ENCODE data around the gene ABCD1.

The ABCD1 gene

DNA sequence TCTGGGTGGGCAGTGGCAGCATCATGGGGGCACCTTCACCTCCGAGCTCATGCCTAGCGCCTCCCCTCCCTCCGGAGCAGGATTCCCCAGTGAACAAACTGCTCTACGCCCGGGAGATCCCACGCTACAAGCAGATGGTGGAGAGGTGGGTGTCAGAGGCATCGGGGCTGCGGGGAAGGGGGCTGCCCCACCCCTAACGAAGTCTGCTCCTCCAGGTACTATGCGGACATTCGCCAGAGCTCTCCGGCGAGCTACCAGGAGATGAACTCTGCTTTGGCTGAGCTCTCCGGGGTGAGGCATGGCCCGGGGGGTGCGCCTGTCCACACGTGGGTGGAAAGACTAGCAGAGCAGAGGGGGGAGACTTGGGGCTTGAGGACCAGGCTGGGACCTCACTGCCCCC lies 53.5 kb downstream of the ABCD1 start:
- H3K9me3 ChIP-seq (ENCODE audit: control insufficient read depth in 5 of 5, low read length in 5 of 5) = no peaks in the 10 kb centered on the region
- no peak overlapping the region for H3K27ac ChIP-seq (ENCODE audit: low read depth, low read length)
- H3K36me3 ChIP-seq (ENCODE audit: control insufficient read depth in 5 of 5, insufficient read depth in 5 of 5, low read length in 5 of 5) = peaks cover 0 to 9% (median 0%) of the 10 kb centered on the region in 5 donors
- H3K4me1 ChIP-seq (ENCODE audit: control insufficient read depth in 5 of 5, insufficient read depth in 5 of 5, low read length in 5 of 5) = peaks cover 0 to 22% (median 10%) of the 10 kb centered on the region in 5 donors
- no peak overlapping the region for H3K4me3 ChIP-seq (ENCODE audit: low read depth in 1 of 5, low read length in 5 of 5)
- H3K27me3 ChIP-seq (ENCODE audit: control insufficient read depth in 5 of 5, insufficient read depth in 4 of 5, low read length in 5 of 5) = peaks cover 7 to 29% (median 17%) of the 10 kb centered on the region in 5 donors
- H3K9ac ChIP-seq (ENCODE audit: low read length in 5 of 5) = no peak overlapping the region

DNA sequence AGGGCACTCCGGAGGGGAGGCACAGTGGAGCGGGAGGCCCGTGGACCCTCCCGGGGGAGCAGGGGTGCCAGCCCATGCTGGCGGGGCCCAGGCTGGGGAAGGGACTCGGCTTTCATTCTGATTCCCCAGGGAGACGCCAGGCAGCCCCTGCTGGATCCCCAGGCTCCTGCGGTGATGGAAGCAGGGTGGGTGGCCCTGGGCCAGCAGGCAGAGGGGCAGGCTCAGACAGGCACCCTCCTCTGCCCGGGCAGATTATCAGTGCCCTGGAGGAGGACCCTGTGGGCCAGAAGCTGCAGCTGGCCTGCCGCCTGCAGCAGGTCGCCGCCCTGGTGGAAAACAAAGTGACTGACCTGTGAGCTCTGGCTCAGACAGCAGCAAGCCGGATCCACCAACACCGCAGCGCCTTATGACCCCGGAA lies 54.0 kb downstream of the ABCD1 start:
- Histone ChIP-seq H3K4me1 (ENCODE audit: control insufficient read depth in 5 of 5, insufficient read depth in 5 of 5, low read length in 5 of 5) (peaks cover 0 to 22% (median 10%) of the 10 kb centered on the region in 5 donors), H3K27ac (ENCODE audit: low read depth, low read length) (no peak overlapping the region), H3K27me3 (ENCODE audit: control insufficient read depth in 5 of 5, insufficient read depth in 4 of 5, low read length in 5 of 5) (peaks cover 7 to 28% (median 17%) of the 10 kb centered on the region in 5 donors), H3K9ac (ENCODE audit: low read length in 5 of 5) (no peak overlapping the region), H3K36me3 (ENCODE audit: control insufficient read depth in 5 of 5, insufficient read depth in 5 of 5, low read length in 5 of 5) (peaks cover 0 to 9% (median 0%) of the 10 kb centered on the region in 5 donors), H3K4me3 (ENCODE audit: low read depth in 1 of 5, low read length in 5 of 5) (no peak overlapping the region), H3K9me3 (ENCODE audit: control insufficient read depth in 5 of 5, low read length in 5 of 5) (no peaks in the 10 kb centered on the region)

DNA sequence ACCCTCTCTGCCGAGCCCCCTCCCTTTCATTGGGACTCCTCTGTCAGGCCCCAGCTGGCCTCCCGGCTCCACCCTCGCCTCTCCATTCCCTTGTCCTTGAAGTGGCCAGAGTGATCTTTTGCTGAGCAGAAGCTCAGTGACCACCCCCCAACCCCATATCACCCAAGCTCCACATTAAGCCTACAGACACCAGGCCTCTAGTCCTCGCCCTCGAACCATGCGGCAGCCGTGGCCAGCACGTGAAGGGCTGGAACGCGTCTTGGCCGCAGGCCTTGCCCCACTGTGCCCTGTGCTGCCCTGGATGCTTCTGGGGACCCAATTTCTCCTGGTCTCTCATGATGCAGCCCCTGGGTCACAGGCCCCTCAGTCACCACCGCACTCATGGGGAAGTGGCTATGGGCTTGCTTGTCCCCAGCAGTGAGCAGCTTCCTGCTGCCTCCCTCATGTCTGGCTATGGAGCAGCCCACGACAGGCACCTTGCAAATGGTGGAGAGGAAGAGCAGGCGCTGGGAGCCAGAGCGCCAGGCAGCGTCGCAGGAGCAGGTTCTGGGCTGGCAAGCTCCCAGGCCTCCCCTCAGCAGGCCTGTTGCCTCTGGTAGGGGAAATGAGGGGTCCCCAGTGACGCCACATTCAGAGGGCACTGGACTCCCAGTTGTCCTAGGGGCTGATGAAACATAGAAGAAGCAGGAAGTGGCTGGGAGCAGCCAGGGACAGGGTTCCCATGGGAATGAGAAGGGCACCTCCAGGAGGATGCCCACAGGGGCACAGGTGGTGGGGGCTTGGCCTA lies 55.4 kb downstream of the ABCD1 start:
- Histone ChIP-seq H3K9me3 (ENCODE audit: control insufficient read depth in 5 of 5, low read length in 5 of 5) (no peaks in the 10 kb centered on the region), H3K9ac (ENCODE audit: low read length in 5 of 5) (no peak overlapping the region), H3K36me3 (ENCODE audit: control insufficient read depth in 5 of 5, insufficient read depth in 5 of 5, low read length in 5 of 5) (peaks cover 0 to 11% (median 2%) of the 10 kb centered on the region in 5 donors), H3K27me3 (ENCODE audit: control insufficient read depth in 5 of 5, insufficient read depth in 4 of 5, low read length in 5 of 5) (peaks cover 7 to 26% (median 17%) of the 10 kb centered on the region in 5 donors), H3K27ac (ENCODE audit: low read depth, low read length) (no peak overlapping the region), H3K4me1 (ENCODE audit: control insufficient read depth in 5 of 5, insufficient read depth in 5 of 5, low read length in 5 of 5) (peaks cover 0 to 22% (median 10%) of the 10 kb centered on the region in 5 donors), H3K4me3 (ENCODE audit: low read depth in 1 of 5, low read length in 5 of 5) (no peak overlapping the region)

DNA sequence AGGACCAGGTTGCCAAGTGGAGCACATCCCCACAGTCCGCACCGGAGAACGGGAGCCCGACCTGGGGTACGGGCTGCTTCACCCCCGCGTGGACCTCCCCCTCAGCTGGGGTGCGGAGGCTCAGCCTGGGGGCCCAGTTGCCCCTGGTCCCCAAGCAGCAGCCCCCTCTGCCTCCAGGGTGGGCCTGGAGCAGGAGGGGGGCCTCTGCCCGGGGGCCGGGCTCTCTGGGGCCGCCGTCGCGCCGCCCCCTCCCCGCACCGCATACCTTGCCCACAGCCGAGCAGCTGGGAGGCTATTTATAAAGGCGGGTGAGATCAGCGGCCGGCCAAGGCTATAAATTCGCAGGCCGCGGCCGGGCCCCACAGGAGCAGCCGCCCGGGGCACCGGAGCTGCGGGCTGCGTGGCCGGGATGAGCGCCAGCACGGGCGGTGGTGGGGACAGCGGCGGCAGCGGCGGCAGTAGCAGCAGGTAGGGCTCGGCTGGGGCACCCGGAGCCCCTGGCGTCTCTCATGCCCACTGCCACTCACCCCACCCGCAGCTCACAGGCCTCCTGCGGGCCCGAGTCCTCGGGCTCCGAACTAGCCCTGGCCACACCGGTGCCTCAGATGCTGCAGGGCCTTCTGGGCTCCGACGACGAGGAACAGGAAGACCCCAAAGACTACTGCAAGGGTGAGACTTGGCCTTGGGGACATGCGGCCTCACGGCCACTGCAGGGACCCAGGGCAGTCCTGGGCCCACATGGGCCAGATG lies 56.2 kb downstream of the ABCD1 start, which contains the start of gene SRPK3:
Gene SRPK3, plus strand, starts transcription at position 364 of the 750 bp plus-strand sequence. Its CDS starts 46 bp downstream, at position 410.
- H3K9me3 ChIP-seq (ENCODE audit: control insufficient read depth in 5 of 5, low read length in 5 of 5) = no peaks in the 10 kb centered on the region
- no peak within 1 kb of the TSS for H3K4me3 ChIP-seq (ENCODE audit: low read depth in 1 of 5, low read length in 5 of 5)
- peaks cover 0 to 19% (median 10%) of the 10 kb centered on the region in 5 donors for H3K36me3 ChIP-seq (ENCODE audit: control insufficient read depth in 5 of 5, insufficient read depth in 5 of 5, low read length in 5 of 5)
- no peak within 1 kb of the TSS for H3K9ac ChIP-seq (ENCODE audit: low read length in 5 of 5)
- H3K4me1 ChIP-seq (ENCODE audit: control insufficient read depth in 5 of 5, insufficient read depth in 5 of 5, low read length in 5 of 5) = peaks cover 0 to 22% (median 10%) of the 10 kb centered on the region in 5 donors
- peaks cover 7 to 26% (median 17%) of the 10 kb centered on the region in 5 donors for H3K27me3 ChIP-seq (ENCODE audit: control insufficient read depth in 5 of 5, insufficient read depth in 4 of 5, low read length in 5 of 5)
- no peak within 1 kb of the TSS for H3K27ac ChIP-seq (ENCODE audit: low read depth, low read length)

DNA sequence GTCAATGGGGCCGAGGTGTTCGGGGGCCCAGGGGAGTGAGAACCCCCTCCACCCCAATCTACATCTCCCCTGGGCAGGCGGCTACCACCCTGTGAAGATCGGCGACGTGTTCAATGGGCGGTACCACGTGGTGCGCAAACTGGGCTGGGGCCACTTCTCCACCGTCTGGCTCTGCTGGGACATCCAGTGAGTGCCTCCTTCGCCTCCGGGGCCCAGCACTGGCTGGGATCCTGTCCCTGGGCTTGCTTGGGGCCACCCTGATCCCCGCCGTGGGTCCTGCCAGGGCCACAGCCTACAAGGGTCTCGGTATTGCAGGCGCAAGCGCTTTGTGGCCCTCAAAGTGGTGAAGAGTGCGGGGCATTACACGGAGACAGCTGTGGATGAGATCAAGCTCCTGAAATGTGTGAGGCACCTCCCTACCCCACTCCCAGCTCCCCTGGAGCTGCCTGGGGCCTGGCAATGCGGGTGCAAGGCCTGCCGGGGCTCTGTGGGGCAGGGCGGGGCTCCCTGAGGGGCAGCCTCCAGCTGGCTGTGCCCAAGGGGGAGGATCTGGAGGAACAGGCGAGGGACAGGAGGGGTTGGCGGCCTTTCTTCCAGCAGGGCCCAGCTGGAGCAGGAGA lies 56.9 kb downstream of the ABCD1 start:
- no peaks in the 10 kb centered on the region for H3K9me3 ChIP-seq (ENCODE audit: control insufficient read depth in 5 of 5, low read length in 5 of 5)
- peaks cover 0 to 22% (median 10%) of the 10 kb centered on the region in 5 donors for H3K4me1 ChIP-seq (ENCODE audit: control insufficient read depth in 5 of 5, insufficient read depth in 5 of 5, low read length in 5 of 5)
- H3K36me3 ChIP-seq (ENCODE audit: control insufficient read depth in 5 of 5, insufficient read depth in 5 of 5, low read length in 5 of 5) = peaks cover 0 to 25% (median 16%) of the 10 kb centered on the region in 5 donors
- no peak overlapping the region for H3K4me3 ChIP-seq (ENCODE audit: low read depth in 1 of 5, low read length in 5 of 5)
- no peak overlapping the region for H3K27ac ChIP-seq (ENCODE audit: low read depth, low read length)
- no peak overlapping the region for H3K9ac ChIP-seq (ENCODE audit: low read length in 5 of 5)
- peaks cover 7 to 26% (median 17%) of the 10 kb centered on the region in 5 donors for H3K27me3 ChIP-seq (ENCODE audit: control insufficient read depth in 5 of 5, insufficient read depth in 4 of 5, low read length in 5 of 5)

DNA sequence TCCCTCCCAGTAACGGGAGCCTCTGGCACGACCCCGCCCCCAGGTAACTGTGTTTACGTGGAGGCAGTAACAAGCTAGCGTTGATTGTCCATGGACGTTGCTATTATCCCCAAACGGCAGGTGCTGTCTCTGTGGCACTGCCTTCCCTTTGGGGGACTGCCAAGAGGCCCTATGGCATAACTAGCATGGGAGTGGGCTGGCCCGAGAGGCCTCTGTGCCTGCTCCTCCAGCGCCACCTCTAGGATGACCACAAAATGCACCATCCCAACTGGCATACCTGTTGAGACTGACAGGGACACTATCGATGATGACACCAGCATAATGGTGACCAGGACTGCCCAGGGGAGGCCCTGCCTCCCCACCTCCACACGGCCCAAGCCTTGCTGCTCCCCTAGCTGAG lies 57.7 kb downstream of the ABCD1 start:
- H3K36me3 ChIP-seq (ENCODE audit: control insufficient read depth in 5 of 5, insufficient read depth in 5 of 5, low read length in 5 of 5) = peaks cover 0 to 33% (median 23%) of the 10 kb centered on the region in 5 donors
- H3K9ac ChIP-seq (ENCODE audit: low read length in 5 of 5) = no peak overlapping the region
- peaks cover 0 to 22% (median 10%) of the 10 kb centered on the region in 5 donors for H3K4me1 ChIP-seq (ENCODE audit: control insufficient read depth in 5 of 5, insufficient read depth in 5 of 5, low read length in 5 of 5)
- no peak overlapping the region for H3K27ac ChIP-seq (ENCODE audit: low read depth, low read length)
- H3K4me3 ChIP-seq (ENCODE audit: low read depth in 1 of 5, low read length in 5 of 5) = no peak overlapping the region
- peaks cover 7 to 26% (median 21%) of the 10 kb centered on the region in 5 donors for H3K27me3 ChIP-seq (ENCODE audit: control insufficient read depth in 5 of 5, insufficient read depth in 4 of 5, low read length in 5 of 5)
- H3K9me3 ChIP-seq (ENCODE audit: control insufficient read depth in 5 of 5, low read length in 5 of 5) = no peaks in the 10 kb centered on the region

DNA sequence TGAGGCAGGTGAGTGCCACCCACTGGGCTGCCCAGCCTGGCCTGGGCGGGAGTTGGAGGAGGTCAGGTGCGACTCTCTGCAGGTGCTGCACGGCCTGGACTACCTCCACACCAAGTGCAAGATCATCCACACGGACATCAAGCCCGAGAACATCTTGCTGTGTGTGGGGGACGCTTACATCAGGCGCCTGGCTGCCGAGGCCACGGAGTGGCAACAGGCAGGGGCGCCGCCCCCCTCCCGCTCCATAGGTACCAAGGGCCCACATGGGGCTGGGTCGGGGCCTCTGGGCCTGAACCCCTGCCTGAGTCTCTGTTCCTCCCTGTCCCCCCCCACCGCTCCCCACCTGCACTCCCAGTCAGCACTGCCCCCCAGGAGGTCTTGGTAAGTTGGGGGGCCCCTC lies 58.2 kb downstream of the ABCD1 start:
- no peak overlapping the region for H3K4me3 ChIP-seq (ENCODE audit: low read depth in 1 of 5, low read length in 5 of 5)
- no peak overlapping the region for H3K9ac ChIP-seq (ENCODE audit: low read length in 5 of 5)
- no peaks in the 10 kb centered on the region for H3K9me3 ChIP-seq (ENCODE audit: control insufficient read depth in 5 of 5, low read length in 5 of 5)
- peaks cover 0 to 22% (median 10%) of the 10 kb centered on the region in 5 donors for H3K4me1 ChIP-seq (ENCODE audit: control insufficient read depth in 5 of 5, insufficient read depth in 5 of 5, low read length in 5 of 5)
- H3K27ac ChIP-seq (ENCODE audit: low read depth, low read length) = no peak overlapping the region
- H3K36me3 ChIP-seq (ENCODE audit: control insufficient read depth in 5 of 5, insufficient read depth in 5 of 5, low read length in 5 of 5) = peaks cover 0 to 39% (median 29%) of the 10 kb centered on the region in 5 donors
- peaks cover 7 to 26% (median 20%) of the 10 kb centered on the region in 5 donors for H3K27me3 ChIP-seq (ENCODE audit: control insufficient read depth in 5 of 5, insufficient read depth in 4 of 5, low read length in 5 of 5)

DNA sequence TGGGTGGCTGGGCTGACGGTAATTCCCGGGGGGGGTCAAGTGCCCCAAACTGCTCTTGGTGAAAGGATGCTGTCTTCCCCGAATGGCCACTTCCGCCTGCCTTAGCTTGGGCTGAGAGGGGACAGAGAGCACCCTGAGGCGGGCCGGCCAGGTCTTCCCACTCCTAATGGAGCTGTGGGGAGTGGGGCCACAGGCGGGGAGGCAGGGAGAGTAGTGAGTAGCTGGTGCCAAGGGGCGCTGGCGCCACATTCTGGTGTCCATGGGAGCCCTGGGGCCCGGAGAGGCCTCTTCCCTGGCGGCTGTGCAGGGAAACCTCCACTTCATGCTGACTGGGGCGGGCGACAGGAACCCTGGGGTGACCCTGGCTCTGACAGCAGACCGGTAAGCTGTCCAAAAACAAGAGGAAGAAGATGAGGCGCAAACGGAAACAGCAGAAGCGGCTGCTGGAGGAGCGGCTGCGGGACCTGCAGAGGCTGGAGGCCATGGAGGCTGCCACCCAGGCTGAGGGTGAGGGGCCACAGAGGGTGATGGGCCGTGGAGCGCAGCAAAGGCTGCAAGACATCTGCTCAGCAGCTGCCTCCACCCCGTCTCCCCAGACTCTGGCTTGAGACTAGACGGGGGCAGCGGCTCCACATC lies 58.8 kb downstream of the ABCD1 start:
- H3K9ac ChIP-seq (ENCODE audit: low read length in 5 of 5) = no peak overlapping the region
- no peak overlapping the region for H3K4me3 ChIP-seq (ENCODE audit: low read depth in 1 of 5, low read length in 5 of 5)
- peaks cover 0 to 45% (median 33%) of the 10 kb centered on the region in 5 donors for H3K36me3 ChIP-seq (ENCODE audit: control insufficient read depth in 5 of 5, insufficient read depth in 5 of 5, low read length in 5 of 5)
- H3K27me3 ChIP-seq (ENCODE audit: control insufficient read depth in 5 of 5, insufficient read depth in 4 of 5, low read length in 5 of 5) = peaks cover 7 to 24% (median 17%) of the 10 kb centered on the region in 5 donors
- no peak overlapping the region for H3K27ac ChIP-seq (ENCODE audit: low read depth, low read length)
- peaks cover 0 to 22% (median 10%) of the 10 kb centered on the region in 5 donors for H3K4me1 ChIP-seq (ENCODE audit: control insufficient read depth in 5 of 5, insufficient read depth in 5 of 5, low read length in 5 of 5)
- no peaks in the 10 kb centered on the region for H3K9me3 ChIP-seq (ENCODE audit: control insufficient read depth in 5 of 5, low read length in 5 of 5)

DNA sequence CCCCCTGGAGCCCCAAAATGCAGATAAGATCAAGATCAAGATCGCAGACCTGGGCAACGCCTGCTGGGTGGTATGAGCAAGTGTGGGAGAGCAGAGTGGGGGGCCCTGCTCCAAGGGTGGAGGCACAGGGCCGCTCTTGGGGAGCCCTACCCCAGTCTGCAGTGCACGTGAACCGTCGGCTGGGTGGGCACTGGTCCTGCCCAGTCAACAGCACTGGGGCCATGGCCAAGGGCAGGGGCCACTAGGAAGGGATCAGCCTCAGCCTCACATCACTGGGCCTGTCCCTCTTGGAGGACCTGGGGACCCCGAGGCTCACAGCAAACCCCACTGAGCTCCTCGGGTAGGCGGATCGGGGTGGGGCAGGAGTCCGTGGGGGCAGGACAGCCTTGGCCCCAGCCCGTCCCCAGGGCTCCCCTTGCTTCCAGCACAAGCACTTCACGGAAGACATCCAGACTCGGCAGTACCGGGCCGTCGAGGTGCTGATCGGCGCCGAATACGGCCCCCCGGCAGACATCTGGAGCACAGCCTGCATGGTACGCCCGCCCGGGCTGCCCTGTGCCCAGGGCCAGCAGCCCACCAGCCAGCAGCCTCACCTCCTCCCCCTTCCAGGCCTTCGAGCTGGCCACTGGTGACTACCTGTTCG lies 59.8 kb downstream of the ABCD1 start:
- H3K9me3 ChIP-seq (ENCODE audit: control insufficient read depth in 5 of 5, low read length in 5 of 5) = no peaks in the 10 kb centered on the region
- H3K36me3 ChIP-seq (ENCODE audit: control insufficient read depth in 5 of 5, insufficient read depth in 5 of 5, low read length in 5 of 5) = peaks cover 0 to 53% (median 35%) of the 10 kb centered on the region in 5 donors
- H3K27ac ChIP-seq (ENCODE audit: low read depth, low read length) = no peak overlapping the region
- H3K27me3 ChIP-seq (ENCODE audit: control insufficient read depth in 5 of 5, insufficient read depth in 4 of 5, low read length in 5 of 5) = peaks cover 7 to 23% (median 16%) of the 10 kb centered on the region in 5 donors
- H3K9ac ChIP-seq (ENCODE audit: low read length in 5 of 5) = no peak overlapping the region
- peaks cover 0 to 22% (median 10%) of the 10 kb centered on the region in 5 donors for H3K4me1 ChIP-seq (ENCODE audit: control insufficient read depth in 5 of 5, insufficient read depth in 5 of 5, low read length in 5 of 5)
- no peak overlapping the region for H3K4me3 ChIP-seq (ENCODE audit: low read depth in 1 of 5, low read length in 5 of 5)

All from subcutaneous abdominal adipose tissue (tissue), 5 donors.